SU-DHL-6 (cell line): ENCODE data around the gene FBXO31.

Experiments used
- H2AFZ ChIP-seq: fragments of 200-600 bp; sonication (generic); 2 replicates; pipeline ENCODE4 v1.6.1; 2014; ENCODE audit warnings: low read depth, mild to moderate bottlenecking, moderate library complexity, mixed read lengths, antibody characterized with exemption, low read length; ENCODE audit not compliant: severe bottlenecking
- H3F3A ChIP-seq: fragments of 200-600 bp; shearing (Covaris generic); 2 replicates; pipeline ENCODE4 v1.6.0; 2016; ENCODE audit warnings: antibody characterized with exemption, mild to moderate bottlenecking; ENCODE audit not compliant: insufficient read depth
- H3K27ac ChIP-seq: fragments of 200-600 bp; sonication (generic); 2 replicates; pipeline ENCODE4 v1.5.1; 2016; ENCODE audit warnings: low read depth, mild to moderate bottlenecking, low read length, moderate library complexity, mixed read lengths
- H3K27me3 ChIP-seq: fragments of 200-600 bp; sonication (generic), shearing (Covaris generic); 2 replicates; pipeline ENCODE4 v1.6.0; 2014; ENCODE audit warnings: mild to moderate bottlenecking, low read length
- H3K36me3 ChIP-seq: fragments of 200-600 bp; sonication (generic); 2 replicates; pipeline ENCODE4 v1.6.1; 2014; ENCODE audit warnings: mild to moderate bottlenecking, low read length, mixed read lengths
- H3K4me2 ChIP-seq: fragments of 300-600, 200-600 bp; shearing (Covaris generic), sonication (generic); 2 replicates; pipeline ENCODE4 v1.6.0; 2014; ENCODE audit warnings: low read length, low read depth, mild to moderate bottlenecking; ENCODE audit not compliant: poor library complexity, severe bottlenecking
- H3K4me3 ChIP-seq: fragments of 200-600 bp; sonication (generic); 2 replicates; pipeline ENCODE4 v1.5.1; 2014; ENCODE audit warnings: antibody characterized with exemption, low read length, mild to moderate bottlenecking, mixed read lengths; ENCODE audit not compliant: insufficient read depth, poor library complexity, severe bottlenecking
- H3K79me2 ChIP-seq: fragments of 200-600 bp; sonication (generic); 2 replicates; pipeline ENCODE4 v1.6.1; 2014; ENCODE audit warnings: mild to moderate bottlenecking, low read length, moderate library complexity; ENCODE audit not compliant: insufficient read depth
- H3K9ac ChIP-seq: fragments of 200-600 bp; sonication (generic); 2 replicates; pipeline ENCODE4 v1.7.0; 2014; ENCODE audit warnings: mild to moderate bottlenecking, low read length
- H3K9me2 ChIP-seq: fragments of 200-600 bp; sonication (generic); replicated peaks from 2 replicates; pipeline ENCODE4 v1.6.1; 2014; ENCODE audit warnings: low read length; ENCODE audit not compliant: insufficient read depth
- H3K9me3 ChIP-seq: fragments of 200-600 bp; sonication (generic); 2 replicates; pipeline ENCODE4 v1.6.1; 2014; ENCODE audit warnings: low read length, mixed read lengths; ENCODE audit not compliant: insufficient read depth
- H4K20me1 ChIP-seq: fragments of 200-600 bp; sonication (generic); 2 replicates; pipeline ENCODE4 v1.6.1; 2014; ENCODE audit warnings: low read depth, mild to moderate bottlenecking, antibody characterized with exemption, low read length, moderate library complexity, mixed read lengths
- EZH2phosphoT487 ChIP-seq: fragments of 200-600 bp; sonication (generic), shearing (Covaris generic); conservative IDR thresholded peaks from 2 replicates; pipeline ENCODE4 v1.6.1; 2018; ENCODE audit warnings: mild to moderate bottlenecking, antibody characterized with exemption, low read length, moderate library complexity, mixed read lengths
- TF ChIP-seq, protein P1 (sequence below): fragments of 200-600 bp; sonication (generic); IDR thresholded peaks from one replicate; pipeline ENCODE4 v1.5.1; 2017; ENCODE audit warnings: antibody characterized with exemption, mild to moderate bottlenecking, low read length, moderate library complexity; ENCODE audit not compliant: insufficient read depth, poor library complexity, severe bottlenecking

The FBXO31 gene

DNA sequence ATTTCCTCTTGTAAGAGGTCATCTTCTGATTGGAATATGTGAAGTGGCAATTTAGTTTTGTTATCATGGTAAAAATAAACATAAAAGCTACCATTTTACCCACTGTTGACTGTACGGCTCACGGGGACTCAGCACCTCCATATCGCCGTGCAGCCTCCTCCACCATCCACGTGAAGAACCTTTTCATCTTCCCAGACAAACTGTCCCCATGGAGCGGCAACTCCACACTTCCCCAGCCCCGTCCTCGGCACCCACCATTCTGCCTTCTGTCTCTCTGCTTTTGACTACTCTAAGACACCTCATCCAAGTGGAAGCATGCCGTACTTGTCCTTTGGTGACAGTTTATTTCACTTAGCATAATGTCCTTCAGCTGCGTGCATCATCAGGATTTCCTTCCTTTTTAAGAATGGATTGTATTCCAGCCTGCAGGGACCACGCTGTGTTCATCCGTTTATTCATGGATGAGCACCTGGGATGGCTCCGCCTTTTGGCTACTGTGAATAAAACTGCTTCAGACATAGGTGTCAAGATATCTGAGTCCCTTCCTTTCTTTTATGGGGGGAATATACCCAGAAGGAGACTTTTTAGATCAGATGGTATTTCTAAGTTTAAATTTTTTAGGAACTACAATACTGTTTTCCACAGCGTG lies 14.3 kb downstream of the FBXO31 start:
- Histone ChIP-seq H3K4me2 (no peak overlapping the region), H3F3A (no peaks in the 10 kb centered on the region), H2AFZ (no peak overlapping the region), H3K27ac (no peak overlapping the region), H3K4me3 (no peak overlapping the region), H3K9ac (no peak overlapping the region), H4K20me1 (peaks cover 3% of the 10 kb centered on the region; the same call in 1 of the 2 replicates), H3K9me2 (no peaks in the 10 kb centered on the region), H3K36me3 (no peaks in the 10 kb centered on the region), H3K9me3 (no peaks in the 10 kb centered on the region), H3K79me2 (peaks cover 66% of the 10 kb centered on the region), H3K27me3 (no peaks in the 10 kb centered on the region)
- TF ChIP-seq EZH2phosphoT487 = no peak
- TF ChIP-seq, protein P1, sequence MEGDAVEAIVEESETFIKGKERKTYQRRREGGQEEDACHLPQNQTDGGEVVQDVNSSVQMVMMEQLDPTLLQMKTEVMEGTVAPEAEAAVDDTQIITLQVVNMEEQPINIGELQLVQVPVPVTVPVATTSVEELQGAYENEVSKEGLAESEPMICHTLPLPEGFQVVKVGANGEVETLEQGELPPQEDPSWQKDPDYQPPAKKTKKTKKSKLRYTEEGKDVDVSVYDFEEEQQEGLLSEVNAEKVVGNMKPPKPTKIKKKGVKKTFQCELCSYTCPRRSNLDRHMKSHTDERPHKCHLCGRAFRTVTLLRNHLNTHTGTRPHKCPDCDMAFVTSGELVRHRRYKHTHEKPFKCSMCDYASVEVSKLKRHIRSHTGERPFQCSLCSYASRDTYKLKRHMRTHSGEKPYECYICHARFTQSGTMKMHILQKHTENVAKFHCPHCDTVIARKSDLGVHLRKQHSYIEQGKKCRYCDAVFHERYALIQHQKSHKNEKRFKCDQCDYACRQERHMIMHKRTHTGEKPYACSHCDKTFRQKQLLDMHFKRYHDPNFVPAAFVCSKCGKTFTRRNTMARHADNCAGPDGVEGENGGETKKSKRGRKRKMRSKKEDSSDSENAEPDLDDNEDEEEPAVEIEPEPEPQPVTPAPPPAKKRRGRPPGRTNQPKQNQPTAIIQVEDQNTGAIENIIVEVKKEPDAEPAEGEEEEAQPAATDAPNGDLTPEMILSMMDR = no peak

DNA sequence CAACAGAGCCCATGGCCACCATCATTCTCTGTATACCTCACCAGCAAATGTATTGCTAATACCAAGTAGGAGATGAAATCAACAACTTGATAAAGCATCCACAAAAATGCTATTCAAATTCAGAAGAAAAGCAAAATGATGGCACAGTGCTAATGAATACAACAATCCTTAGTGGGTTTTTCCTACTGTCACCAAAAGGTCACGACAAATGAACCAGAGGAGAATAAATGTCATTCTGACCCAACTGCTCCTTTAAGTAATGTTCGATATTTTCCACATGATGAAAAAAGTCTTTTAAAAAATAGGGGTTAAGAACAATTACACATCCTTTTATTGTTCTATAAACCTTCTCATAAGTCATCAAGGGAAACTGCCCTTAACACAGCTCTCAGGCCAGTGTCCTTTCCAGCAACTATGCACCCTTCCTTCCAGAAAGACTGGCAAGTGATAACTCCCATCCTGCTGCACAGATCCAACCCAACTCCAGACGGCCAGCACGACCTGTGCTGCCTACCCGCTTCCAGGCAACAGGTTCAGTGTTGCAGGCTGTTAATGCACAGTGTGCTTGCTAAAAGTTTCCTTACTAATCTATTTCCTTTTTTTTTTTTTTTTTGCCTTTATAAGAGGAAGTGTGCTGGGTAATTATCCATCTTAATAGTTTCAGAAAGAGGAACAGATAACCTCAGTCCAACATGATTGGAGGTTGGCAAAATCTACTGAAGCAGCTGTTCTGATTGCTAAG lies 15.4 kb downstream of the FBXO31 start:
- H3K79me2 ChIP-seq = peaks cover 58% of the 10 kb centered on the region
- peaks cover 3% of the 10 kb centered on the region; the same call in 1 of the 2 replicates for H4K20me1 ChIP-seq
- no peak overlapping the region for H3K4me2 ChIP-seq
- H3K9me2 ChIP-seq = no peaks in the 10 kb centered on the region
- H3F3A ChIP-seq = no peaks in the 10 kb centered on the region
- TF ChIP-seq, protein P1 = no peak
- no peak for TF ChIP-seq EZH2phosphoT487
- H3K9ac ChIP-seq = no peak overlapping the region
- H3K27me3 ChIP-seq = no peaks in the 10 kb centered on the region
- H3K4me3 ChIP-seq = no peak overlapping the region
- H2AFZ ChIP-seq = no peak overlapping the region
- no peak overlapping the region for H3K27ac ChIP-seq
- no peaks in the 10 kb centered on the region for H3K36me3 ChIP-seq
- H3K9me3 ChIP-seq = no peaks in the 10 kb centered on the region

DNA sequence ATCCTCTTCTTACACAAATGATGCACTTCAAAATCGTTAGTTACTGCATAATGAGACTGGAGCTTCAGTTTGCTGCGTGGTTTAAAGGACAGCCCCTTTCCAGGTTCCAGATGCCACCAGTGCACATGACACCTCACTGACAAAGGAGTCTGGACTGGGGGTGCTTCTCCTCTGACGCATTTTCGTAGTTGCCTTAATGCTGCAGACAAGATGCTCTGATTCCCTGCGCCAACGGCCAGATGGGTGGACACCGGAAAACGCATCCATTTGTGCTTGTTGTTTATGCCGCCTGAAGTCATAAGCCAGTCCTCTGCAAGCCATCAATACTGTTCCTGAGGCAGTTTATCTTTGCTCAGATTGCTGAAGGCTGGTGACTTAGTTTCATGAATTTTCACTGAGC lies 16.0 kb downstream of the FBXO31 start:
- Histone ChIP-seq H3K9ac (no peak overlapping the region), H3K4me2 (no peak overlapping the region), H3K27me3 (no peaks in the 10 kb centered on the region), H3K27ac (no peak overlapping the region), H3K9me3 (no peaks in the 10 kb centered on the region), H3K36me3 (no peaks in the 10 kb centered on the region), H3K4me3 (no peak overlapping the region), H3F3A (no peaks in the 10 kb centered on the region), H3K9me2 (no peaks in the 10 kb centered on the region), H2AFZ (no peak overlapping the region), H3K79me2 (peaks cover 58% of the 10 kb centered on the region), H4K20me1 (peaks cover 3% of the 10 kb centered on the region; the same call in 1 of the 2 replicates)
- TF ChIP-seq EZH2phosphoT487 = no peak
- TF ChIP-seq, protein P1 = no peak
